SKM-1 (cell line): Measurements from ENCODE around the gene RNASE8.

Source experiments
- DNase-seq: peaks from one replicate; lab custom pipeline; 2025; ENCODE audit not compliant: unreplicated experiment; lab: John Stamatoyannopoulos, UW

RNASE8 gene

DNA sequence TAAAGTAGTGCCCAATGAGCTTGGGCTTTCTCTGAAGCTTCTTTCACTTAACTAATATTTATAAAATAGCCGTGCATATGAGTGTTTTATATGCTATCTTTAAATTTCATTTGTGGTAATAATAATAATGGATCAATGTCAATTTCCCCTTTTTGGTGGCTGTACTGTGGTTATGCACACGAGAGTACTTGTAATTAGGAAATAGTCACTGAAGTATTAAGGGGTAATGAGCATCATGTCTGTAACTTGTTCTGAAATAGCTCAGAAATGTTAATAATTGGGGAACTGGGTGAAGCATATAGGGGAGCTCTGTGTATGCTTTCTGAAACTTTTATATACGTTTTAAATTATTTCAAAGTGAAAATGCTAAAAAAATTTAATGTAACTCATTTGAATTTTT, 7.0 kb upstream of the RNASE8 start:
- DNase-seq, result no peak

DNA sequence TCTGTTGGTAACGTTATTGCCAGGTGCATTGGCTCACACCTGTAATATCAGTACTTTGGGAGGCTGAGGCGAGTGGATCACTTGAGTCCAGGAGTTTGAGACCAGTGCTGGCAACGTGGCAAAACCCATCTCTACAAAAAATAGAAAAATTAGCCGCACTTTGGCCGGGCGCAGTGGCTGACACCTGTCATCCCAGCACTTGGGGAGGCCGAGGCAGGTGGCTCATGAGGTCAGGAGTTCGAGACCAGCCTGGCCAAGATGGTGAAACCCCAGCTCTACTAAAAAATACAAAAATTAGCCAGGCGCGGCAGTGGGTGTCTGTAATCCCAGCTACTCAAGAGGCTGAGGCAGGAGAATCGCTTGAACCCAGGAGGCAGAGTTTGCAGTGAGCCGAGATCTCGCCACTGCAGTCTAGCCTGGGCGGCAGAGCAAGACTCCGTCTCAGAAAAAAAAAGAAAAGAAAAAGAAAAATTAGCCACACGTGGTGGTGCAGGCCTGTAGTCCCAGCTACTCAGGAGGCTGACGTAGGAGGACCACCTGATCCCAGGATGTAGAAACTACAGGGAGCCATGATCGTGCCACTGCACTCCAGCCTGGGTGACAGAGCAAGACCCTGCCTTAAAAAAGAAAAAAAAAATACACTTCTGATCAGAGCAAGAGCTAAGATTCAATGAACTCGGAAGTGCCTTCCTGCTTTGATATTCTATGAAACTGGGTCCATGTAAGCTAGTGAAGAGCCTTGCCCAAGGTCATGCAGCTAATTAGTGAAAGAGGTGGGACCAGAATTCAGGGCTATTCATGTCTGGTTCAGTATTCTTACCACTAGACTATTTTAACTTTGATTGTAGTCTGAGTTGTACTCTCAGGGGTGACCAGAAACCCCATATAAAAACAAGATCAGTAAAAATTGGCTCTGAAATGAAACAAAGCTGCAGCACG, 4.2 kb upstream of the RNASE8 start:
- no peak for DNase-seq

- DNase-seq, result no peak
These were observed 3.4 kb upstream of the RNASE8 start for GRCh38 chr14:21054123-21054767.

DNA sequence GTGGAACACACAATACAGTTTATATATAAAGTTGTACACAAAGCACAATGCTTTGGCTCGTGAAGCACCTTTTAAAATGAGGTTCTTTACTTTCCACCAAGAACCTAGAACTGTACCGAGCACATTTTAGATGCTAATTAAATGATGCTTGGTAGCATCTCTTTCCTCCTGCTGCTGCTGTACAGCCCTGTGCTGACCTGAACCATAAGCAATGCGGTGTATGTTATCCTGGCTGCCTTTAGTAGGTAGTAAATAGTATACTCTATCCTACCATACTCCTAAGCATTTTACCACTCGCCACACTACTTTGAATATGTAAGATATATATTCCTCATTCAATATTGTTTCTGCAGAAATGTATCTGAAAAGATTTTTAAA, 2.9 kb upstream of the RNASE8 start:
- DNase-seq, result no peak

DNA sequence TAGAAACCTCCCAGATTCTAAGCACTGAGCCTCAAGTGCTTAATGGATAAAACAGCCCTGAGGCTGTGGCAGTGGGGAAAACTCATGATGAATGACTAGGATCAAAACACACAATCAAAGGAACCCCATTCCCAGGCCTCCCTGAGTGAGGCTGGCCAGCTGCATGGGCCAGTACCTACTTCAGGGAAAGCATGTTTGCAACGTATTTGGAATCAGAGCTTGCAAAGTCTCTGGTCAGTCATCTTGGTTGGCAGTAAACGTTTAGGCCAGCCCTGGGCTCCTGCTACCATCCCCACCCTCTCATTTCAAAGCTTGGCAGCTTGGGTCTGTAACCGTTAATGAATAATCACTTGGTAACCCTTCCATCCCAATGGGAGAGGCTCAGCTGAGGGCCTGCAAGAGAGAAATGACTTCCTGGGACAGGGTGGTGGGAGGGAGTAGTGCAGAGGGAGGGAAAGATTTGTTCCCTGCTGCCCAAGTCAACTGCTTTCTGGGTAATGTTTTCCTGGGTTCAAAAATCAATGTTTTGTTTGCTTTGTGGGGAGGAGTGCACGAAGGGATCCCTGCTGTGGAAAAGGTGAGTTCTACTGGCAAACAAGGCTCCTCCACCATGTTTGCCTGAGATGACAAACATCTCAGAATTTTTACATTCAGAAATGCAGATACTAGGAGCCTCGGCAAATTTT, 2.0 kb upstream of the RNASE8 start:
- DNase-seq, result no peak

- no peak for DNase-seq
These were observed 980 bp upstream of the RNASE8 start for GRCh38 chr14:21056520-21057163.

DNA sequence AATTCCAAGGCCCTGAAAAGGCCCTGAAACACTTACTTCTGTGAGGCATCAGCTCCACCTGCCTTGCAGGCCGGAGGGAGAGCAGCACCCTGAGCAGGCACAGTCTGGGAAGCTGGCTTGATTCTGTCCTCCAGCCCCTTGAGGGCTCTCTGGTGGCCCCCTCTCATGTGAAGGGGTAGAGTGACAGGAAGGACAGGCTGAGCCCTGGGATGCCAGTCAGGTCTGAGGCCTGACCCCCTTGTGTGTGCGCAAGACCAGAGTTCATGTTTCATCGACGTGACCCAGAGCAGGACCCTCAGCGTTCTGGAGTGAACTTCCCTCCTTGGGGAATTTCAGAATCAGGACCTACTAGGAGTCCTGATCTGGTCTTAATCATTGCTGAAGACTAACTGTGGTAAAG, 1.3 kb downstream of the RNASE8 start:
- no peak for DNase-seq

DNA sequence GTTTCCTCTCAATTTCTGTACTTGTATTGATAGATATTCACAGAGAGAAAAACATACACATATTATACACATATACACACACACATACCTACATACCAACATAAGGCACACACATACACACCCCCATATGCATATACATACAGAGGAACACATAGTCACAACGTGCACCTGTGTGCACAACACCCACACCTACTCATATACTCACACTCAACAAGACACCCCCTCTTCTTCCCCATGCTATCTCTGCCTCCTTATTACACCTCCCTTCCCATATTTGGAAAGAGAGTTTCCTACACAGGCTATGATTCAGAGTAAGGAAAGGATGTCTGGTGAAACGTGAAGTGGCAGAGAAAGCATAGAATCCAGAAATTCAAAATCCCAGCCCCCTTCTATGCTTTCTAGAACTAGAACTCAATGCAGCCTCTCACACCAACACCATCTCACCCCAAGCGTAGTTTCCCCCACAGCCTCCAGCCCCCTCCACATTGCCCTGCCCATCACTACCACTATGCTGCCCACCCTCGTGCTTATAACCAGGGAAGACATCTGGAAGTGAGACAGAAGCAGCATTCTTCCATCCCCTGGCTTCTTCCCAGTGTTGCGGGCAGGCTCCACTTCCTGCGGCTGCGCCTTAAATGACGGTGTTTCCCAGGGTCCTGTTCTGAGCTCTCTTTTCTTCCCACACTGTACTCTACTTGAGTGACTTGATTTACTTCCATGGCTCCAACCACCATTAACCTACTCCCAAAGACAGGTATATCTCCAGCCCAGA, 2.4 kb downstream of the RNASE8 start:
- DNase-seq, result no peak

DNA sequence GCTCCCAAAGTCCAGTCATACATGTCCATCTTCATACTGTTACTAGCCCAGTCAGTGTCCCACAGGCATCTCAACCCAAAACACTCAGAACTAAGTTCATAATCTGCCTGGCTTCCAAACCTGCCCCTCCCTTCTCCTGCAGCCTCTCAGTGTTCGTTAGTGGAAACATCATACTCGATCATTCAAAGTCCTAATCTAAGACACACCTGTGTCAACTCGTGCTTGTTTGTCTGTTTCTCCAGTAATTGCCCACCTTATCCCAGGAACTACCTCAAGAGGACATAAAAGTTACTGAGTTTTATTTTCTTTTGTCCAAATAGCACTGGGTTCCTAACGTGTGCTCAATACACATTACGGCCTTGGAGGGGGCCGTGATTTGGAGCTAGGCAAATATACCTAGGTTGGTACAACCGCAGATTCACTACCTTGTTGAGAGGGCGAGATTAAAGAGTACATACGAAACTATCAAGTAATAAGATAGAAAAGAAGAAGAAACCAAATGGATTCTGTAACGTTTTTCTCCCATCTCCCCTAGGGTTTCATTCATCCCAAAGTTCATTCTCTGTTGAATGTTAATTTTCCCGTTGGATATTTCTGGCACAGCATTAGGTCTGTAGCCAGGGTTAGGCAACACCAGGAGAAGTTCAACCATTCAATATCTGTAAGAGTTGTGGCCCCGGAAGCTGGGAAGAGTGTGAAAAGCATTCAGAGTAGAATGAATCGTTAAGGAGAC, 3.2 kb downstream of the RNASE8 start:
- no peak for DNase-seq

DNA sequence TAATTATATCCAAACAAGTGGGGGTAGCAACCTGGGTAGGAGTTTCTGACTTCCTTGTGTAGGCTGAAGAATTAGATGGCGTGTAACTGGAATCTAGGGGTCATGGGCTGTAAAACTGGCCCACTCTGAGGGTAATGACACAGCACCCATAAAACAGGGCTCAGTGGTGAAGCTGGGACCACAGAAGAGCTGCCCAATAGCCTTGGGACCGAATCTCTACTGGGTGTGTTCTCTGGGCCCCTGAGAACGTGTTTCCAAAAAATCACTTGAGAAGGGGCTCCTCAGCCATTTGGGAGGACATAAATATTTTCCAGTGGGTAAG, 3.7 kb downstream of the RNASE8 start:
- DNase-seq, result no peak

DNA sequence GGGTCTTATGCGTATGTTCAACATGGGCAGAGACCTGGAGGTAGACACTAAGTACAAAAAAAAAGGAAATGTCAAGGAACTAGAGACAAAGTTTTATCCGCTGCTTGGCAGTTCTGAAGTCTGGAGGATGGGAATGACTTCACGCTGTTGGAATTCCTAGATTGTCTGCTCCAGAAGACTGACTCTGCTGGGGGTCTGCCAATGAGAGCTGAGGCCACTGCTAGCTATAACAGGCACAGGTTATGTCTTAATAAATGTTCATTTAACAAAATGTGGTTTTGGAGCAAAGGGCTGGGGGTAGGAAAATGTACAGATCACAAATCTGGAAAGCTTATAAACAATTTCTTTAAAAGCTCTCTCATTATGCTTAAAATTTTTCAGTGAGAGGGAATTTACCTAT, 5.9 kb downstream of the RNASE8 start:
- no peak for DNase-seq

GRCh38 chr14:21066882-21067502, 9.4 kb downstream of the RNASE8 start:
- DNase-seq, result no peak

GRCh38 chr14:21068521-21069387, 11.1 kb downstream of the RNASE8 start:
- peak; percentile 3 for DNase-seq

DNA sequence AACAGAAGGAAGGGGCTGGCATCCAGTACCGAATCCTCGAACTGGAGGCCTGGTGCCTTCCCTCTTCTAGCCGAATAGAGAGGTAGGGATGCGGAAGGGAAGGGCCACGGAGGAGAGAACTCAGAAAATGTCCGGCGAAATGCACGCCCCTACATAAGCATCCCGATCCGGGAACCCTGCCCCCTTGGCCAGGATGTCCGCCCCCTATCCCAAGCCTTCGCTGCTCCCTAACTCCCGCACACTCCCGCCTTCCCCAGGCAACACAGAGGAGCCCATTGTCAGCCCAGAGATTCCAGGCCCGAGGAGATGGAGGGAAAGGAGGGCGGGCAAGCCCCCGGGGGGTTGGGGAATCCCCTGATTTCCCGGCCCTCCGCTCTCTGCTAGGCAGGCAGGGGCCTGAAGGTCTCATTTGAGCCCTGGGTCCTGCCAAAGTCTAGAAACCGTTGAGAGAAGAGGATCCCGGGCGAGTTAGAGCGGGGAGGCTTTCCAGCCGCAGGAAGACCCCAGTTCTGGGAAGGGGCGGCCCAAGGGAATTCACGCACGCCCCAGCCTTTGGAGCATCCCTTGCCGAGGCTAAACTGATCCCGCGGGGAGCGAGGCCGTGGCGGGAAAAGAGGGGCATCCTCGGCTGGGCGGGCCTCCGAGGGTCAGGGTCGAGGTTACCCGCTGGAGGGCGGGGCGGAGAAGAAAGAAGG, 11.9 kb downstream of the RNASE8 start:
- no peak for DNase-seq

DNA sequence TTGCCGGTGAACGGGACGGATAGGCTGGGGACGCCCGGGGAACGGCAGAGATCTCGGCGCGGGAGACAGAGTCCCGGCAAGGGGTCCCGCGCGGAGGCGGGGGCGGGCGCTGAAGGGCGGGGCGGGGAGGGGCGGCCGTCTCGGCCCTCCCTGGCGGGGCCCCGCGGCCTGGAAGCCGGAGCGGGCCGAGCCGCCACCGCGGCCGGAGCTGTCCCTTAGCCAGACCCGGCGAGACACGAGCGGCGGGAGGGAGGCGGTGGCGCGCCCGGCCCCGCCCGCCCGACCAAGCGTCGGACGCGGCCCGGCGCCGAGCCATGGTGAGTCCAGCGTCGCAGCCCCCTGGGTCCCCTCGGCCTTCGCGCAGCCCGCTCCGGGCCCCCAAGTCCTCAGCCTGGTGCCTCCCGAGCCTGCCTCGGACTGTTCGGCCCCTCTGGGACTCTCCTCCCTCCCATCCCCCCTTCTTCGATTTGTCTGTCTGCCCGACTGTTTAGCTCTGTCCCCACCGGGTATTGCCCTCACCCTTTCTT, 12.5 kb downstream of the RNASE8 start, which contains the start of gene ARHGEF40:
Gene ARHGEF40, plus strand, starts transcription at position 222 of the 527 bp plus-strand sequence. Its CDS starts 93 bp downstream, at position 315.
- no peak for DNase-seq

GRCh38 chr14:21070610-21071224, 13.1 kb downstream of the RNASE8 start:
- DNase-seq, result peak; percentile 7
